ENCODE results near the gene GEN1. TPM values are rescaled to one million over a fixed set of nuclear protein-coding genes. Genes with fewer than 3 reads are reported as not detected.

The GEN1 gene
- total RNA-seq, 1 experiment from 2014 or later: 29.6 TPM

- no peaks in the 10 kb centered on the region for H3K27me3 Mint-ChIP-seq (ENCODE audit: unreplicated experiment)
- TF ChIP-seq CTCF (IDR thresholded peaks at IDR 0.05; ENCODE audit: unreplicated experiment): no peak
- intact Hi-C loops (cut with micrococcal nuclease; ENCODE audit: unreplicated experiment): no loop called here
- CTCF ChIA-PET: no interaction called here
- H3K4me1 Mint-ChIP-seq (ENCODE audit: low read depth, unreplicated experiment): no peaks in the 10 kb centered on the region
- no peak for DNase-seq
- peaks cover 4% of the 10 kb centered on the region for H3K36me3 Mint-ChIP-seq (ENCODE audit: insufficient read depth, unreplicated experiment)
- BruUV-seq (replicated peaks): no TSS peak
- H3K27ac Mint-ChIP-seq (ENCODE audit: unreplicated experiment): no peak overlapping the region
- H3K4me3 Mint-ChIP-seq (ENCODE audit: low read depth, unreplicated experiment): no peak overlapping the region
- H3K9me3 Mint-ChIP-seq (ENCODE audit: low read depth, unreplicated experiment): no peaks in the 10 kb centered on the region
Observed at GRCh38 chr2:17710547-17711248, 43.2 kb upstream of the GEN1 start.

DNA sequence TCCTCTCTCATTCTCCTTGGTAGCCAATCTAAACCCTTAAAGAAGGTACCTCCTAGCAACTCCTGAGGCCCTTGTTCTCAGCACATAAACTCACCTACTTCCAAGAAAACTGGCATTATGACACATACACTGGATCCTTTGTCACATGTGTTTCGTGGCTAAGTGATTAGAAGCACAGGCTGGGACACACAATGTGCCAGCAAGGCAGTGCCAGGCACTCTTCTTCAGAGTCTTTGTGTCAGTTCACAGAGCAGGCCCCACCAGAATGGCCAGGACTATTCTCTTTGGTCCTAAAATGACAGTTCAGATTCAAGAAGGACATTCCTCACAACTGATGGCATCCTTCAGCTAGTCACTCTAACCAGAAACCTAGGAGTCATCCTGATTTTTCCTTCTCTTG, 40.6 kb upstream of the GEN1 start:
- H3K27me3 Mint-ChIP-seq (ENCODE audit: unreplicated experiment): no peaks in the 10 kb centered on the region
- H3K4me3 Mint-ChIP-seq (ENCODE audit: low read depth, unreplicated experiment): no peak overlapping the region
- intact Hi-C loops (cut with micrococcal nuclease; ENCODE audit: unreplicated experiment): no loop called here
- no TSS peak for BruUV-seq (replicated peaks)
- no peaks in the 10 kb centered on the region for H3K9me3 Mint-ChIP-seq (ENCODE audit: low read depth, unreplicated experiment)
- CTCF ChIA-PET: no interaction called here
- DNase-seq: no peak
- TF ChIP-seq CTCF (IDR thresholded peaks at IDR 0.05; ENCODE audit: unreplicated experiment): no peak
- no peaks in the 10 kb centered on the region for H3K36me3 Mint-ChIP-seq (ENCODE audit: insufficient read depth, unreplicated experiment)
- no peak overlapping the region for H3K27ac Mint-ChIP-seq (ENCODE audit: unreplicated experiment)
- no peaks in the 10 kb centered on the region for H3K4me1 Mint-ChIP-seq (ENCODE audit: low read depth, unreplicated experiment)

GRCh38 chr2:17717666-17718065, 36.3 kb upstream of the GEN1 start:
- no peak for TF ChIP-seq CTCF (IDR thresholded peaks at IDR 0.05; ENCODE audit: unreplicated experiment)
- intact Hi-C loops (cut with micrococcal nuclease; ENCODE audit: unreplicated experiment): loop anchor here (2.0 kb wide), 1 partner anchor 113 kb away; no protein-coding TSS in a partner anchor
- Mint-ChIP-seq H3K4me3 (ENCODE audit: low read depth, unreplicated experiment) (no peak overlapping the region), H3K4me1 (ENCODE audit: low read depth, unreplicated experiment) (no peaks in the 10 kb centered on the region), H3K27me3 (ENCODE audit: unreplicated experiment) (no peaks in the 10 kb centered on the region), H3K36me3 (ENCODE audit: insufficient read depth, unreplicated experiment) (no peaks in the 10 kb centered on the region), H3K27ac (ENCODE audit: unreplicated experiment) (no peak overlapping the region), H3K9me3 (ENCODE audit: low read depth, unreplicated experiment) (no peaks in the 10 kb centered on the region)
- no peak for DNase-seq
- no TSS peak for BruUV-seq (replicated peaks)
- CTCF ChIA-PET: no interaction called here

DNA sequence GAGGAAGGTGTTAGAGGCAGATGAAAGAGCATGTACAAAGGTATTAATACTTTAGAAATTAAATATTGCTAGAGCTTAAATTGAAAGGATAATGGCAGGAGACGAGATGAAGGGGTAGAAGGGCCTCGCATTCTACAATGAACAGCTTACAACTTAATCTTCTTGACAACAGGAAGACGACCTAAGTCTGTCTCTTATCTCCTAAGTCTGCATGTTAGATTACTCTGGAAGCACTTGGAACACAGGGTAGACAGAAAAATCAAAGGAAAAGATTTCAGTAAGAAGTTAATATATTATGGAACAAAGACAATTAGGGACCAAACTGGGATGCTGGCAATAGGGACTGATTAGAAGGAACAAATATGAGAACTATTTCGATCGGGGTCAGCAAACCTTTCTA, 35.2 kb upstream of the GEN1 start:
- Mint-ChIP-seq H3K4me3 (ENCODE audit: low read depth, unreplicated experiment) (no peak overlapping the region), H3K9me3 (ENCODE audit: low read depth, unreplicated experiment) (no peaks in the 10 kb centered on the region), H3K36me3 (ENCODE audit: insufficient read depth, unreplicated experiment) (no peaks in the 10 kb centered on the region), H3K4me1 (ENCODE audit: low read depth, unreplicated experiment) (no peaks in the 10 kb centered on the region), H3K27ac (ENCODE audit: unreplicated experiment) (no peak overlapping the region), H3K27me3 (ENCODE audit: unreplicated experiment) (no peaks in the 10 kb centered on the region)
- BruUV-seq (replicated peaks): no TSS peak
- no peak for DNase-seq
- intact Hi-C loops (cut with micrococcal nuclease; ENCODE audit: unreplicated experiment): loop anchor here (2.0 kb wide), 1 partner anchor 112 kb away; no protein-coding TSS in a partner anchor
- CTCF ChIA-PET: interaction anchor here (0.6 kb wide), 1 partner anchor 21 kb away, joined by 3 read pairs; no protein-coding TSS in a partner anchor
- TF ChIP-seq CTCF (IDR thresholded peaks at IDR 0.05; ENCODE audit: unreplicated experiment): no peak

All from Calu3 (cell line).